ENCODE data around the gene CFAP45. TPM values are rescaled to one million over a fixed set of nuclear protein-coding genes. Genes with fewer than 3 reads are reported as not detected.

The CFAP45 gene
- total and polyA plus RNA-seq, 2 donors (not counting 1 experiment from before 2014, with no cell fraction given), result 1.3 to 2.4 TPM

DNA sequence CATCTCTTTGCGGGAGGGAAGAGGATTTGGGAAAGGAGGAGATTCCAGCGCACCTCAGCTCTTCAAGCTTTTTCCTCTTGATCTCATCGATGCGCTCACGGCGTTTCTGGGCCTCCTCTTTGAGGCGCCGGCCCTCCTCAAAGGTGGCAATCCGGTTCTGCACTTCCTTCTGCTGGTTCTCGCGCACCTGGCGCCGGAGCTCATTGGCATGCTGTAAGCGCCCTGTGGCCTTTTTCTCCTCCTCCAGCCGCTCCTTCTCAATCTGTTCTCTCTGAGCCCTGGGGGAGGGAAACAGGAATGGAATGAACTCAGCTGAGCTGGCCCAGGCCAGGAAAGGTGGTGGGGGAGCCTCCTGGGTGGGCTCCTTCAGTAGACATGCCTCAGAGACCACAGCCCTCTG is 27.1 kb downstream of the CFAP45 start:
- H3K9me3 Mint-ChIP-seq (ENCODE audit: insufficient read depth), result no peaks in the 10 kb centered on the region
- ChIA-PET CTCF (interaction anchor here (1.2 to 2.0 kb wide), 2 partner anchors 16 to 63 kb away, joined by 3 to 7 read pairs; no protein-coding TSS in a partner anchor), POLR2A (no interaction called here)
- no peak overlapping the region for H3K4me2 ChIP-seq (replicated peaks; ENCODE audit: low read depth, low read length, poor library complexity, severe bottlenecking)
- intact Hi-C loops (cut with micrococcal nuclease), result no loop called here
- no peak for DNase-seq
- no peak overlapping the region for H3K27ac Mint-ChIP-seq
- H3K4me3 Mint-ChIP-seq, result no peak overlapping the region
- 94% methylated on average over 13 of the region's 15 CpGs for WGBS (ENCODE audit: insufficient coverage)
- no peak overlapping the region for H3K27ac ChIP-seq (ENCODE audit: low read length in 2 of 2)
- H3K9ac ChIP-seq (ENCODE audit: low read length), result no peak overlapping the region
- H3K36me3 ChIP-seq (replicated peaks in 1 of 2; ENCODE audit: control extremely low read depth in 1 of 2, control insufficient read depth in 1 of 2, extremely low read depth in 1 of 2, insufficient read depth in 2 of 2, low read length in 1 of 2), result no peaks in the 10 kb centered on the region
- no peaks in the 10 kb centered on the region for H3K4me1 ChIP-seq (ENCODE audit: control insufficient read depth in 2 of 2, insufficient read depth in 2 of 2, low read length in 2 of 2)
- TF ChIP-seq, protein P1, sequence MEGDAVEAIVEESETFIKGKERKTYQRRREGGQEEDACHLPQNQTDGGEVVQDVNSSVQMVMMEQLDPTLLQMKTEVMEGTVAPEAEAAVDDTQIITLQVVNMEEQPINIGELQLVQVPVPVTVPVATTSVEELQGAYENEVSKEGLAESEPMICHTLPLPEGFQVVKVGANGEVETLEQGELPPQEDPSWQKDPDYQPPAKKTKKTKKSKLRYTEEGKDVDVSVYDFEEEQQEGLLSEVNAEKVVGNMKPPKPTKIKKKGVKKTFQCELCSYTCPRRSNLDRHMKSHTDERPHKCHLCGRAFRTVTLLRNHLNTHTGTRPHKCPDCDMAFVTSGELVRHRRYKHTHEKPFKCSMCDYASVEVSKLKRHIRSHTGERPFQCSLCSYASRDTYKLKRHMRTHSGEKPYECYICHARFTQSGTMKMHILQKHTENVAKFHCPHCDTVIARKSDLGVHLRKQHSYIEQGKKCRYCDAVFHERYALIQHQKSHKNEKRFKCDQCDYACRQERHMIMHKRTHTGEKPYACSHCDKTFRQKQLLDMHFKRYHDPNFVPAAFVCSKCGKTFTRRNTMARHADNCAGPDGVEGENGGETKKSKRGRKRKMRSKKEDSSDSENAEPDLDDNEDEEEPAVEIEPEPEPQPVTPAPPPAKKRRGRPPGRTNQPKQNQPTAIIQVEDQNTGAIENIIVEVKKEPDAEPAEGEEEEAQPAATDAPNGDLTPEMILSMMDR (IDR thresholded peaks at IDR 0.05), result no peak
- no peak for TF ChIP-seq EZH2 (IDR thresholded peaks at IDR 0.05; ENCODE audit: borderline replicate concordance, insufficient read depth, low read depth, low read length, poor library complexity, severe bottlenecking)
- no peaks in the 10 kb centered on the region for H3K9me3 ChIP-seq (ENCODE audit: control extremely low read depth in 1 of 3, control insufficient read depth in 2 of 3, insufficient read depth in 1 of 3, low read length in 2 of 3)
- ATAC-seq (ENCODE audit: low read depth), result no peak
- H3K27me3 ChIP-seq (replicated peaks in 1 of 4; ENCODE audit: control extremely low read depth in 1 of 4, control insufficient read depth in 3 of 4, insufficient read depth in 4 of 4, low read length in 3 of 4), result no peaks in the 10 kb centered on the region
- H2AFZ ChIP-seq (ENCODE audit: insufficient read depth, low read depth, low read length, poor library complexity, severe bottlenecking), result no peak overlapping the region
- H3K4me3 ChIP-seq (ENCODE audit: control extremely low read depth in 1 of 5, extremely low read depth in 1 of 5, insufficient read depth in 1 of 5, low read depth in 2 of 5, low read length in 4 of 5), result no peak overlapping the region
- no peaks in the 10 kb centered on the region for H3K79me2 ChIP-seq (ENCODE audit: control insufficient read depth, insufficient read depth, low read length)
- H3K4me1 Mint-ChIP-seq, result no peaks in the 10 kb centered on the region
- H4K20me1 ChIP-seq (ENCODE audit: control insufficient read depth, insufficient read depth, low read length, poor library complexity, severe bottlenecking), result no peaks in the 10 kb centered on the region
- peaks cover 16% of the 10 kb centered on the region for H3K27me3 Mint-ChIP-seq

DNA sequence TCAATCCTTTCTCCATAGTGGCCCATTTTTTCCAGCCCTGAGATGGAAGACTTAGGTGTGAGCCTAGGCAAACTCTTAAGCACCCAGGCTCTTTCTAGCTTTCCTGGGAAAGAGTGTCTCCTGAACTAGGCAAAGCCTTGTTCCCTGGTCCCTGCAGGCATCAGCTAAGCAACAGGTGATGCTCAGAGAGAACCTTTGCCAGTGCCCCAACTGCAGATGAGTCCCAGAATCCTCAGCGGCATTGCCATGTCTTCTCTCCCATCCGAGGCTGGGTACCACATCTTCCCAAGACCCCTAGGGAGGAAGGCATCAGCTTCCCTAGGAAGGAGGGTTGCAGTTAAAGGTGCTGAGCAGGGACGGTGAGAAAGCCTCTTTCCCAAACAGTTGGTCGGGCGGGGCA is 29.3 kb downstream of the CFAP45 start:
- Mint-ChIP-seq H3K4me1 (no peaks in the 10 kb centered on the region), H3K27me3 (peaks cover 20% of the 10 kb centered on the region), H3K4me3 (no peak overlapping the region), H3K27ac (no peak overlapping the region), H3K9me3 (ENCODE audit: insufficient read depth) (no peaks in the 10 kb centered on the region)
- Histone ChIP-seq H3K4me2 (replicated peaks; ENCODE audit: low read depth, low read length, poor library complexity, severe bottlenecking) (no peak overlapping the region), H4K20me1 (ENCODE audit: control insufficient read depth, insufficient read depth, low read length, poor library complexity, severe bottlenecking) (no peaks in the 10 kb centered on the region), H3K4me3 (ENCODE audit: control extremely low read depth in 1 of 5, extremely low read depth in 1 of 5, insufficient read depth in 1 of 5, low read depth in 2 of 5, low read length in 4 of 5) (no peak overlapping the region), H3K9ac (ENCODE audit: low read length) (no peak overlapping the region), H3K27me3 (replicated peaks in 1 of 4; ENCODE audit: control extremely low read depth in 1 of 4, control insufficient read depth in 3 of 4, insufficient read depth in 4 of 4, low read length in 3 of 4) (no peaks in the 10 kb centered on the region), H3K9me3 (ENCODE audit: control extremely low read depth in 1 of 3, control insufficient read depth in 2 of 3, insufficient read depth in 1 of 3, low read length in 2 of 3) (no peaks in the 10 kb centered on the region), H2AFZ (ENCODE audit: insufficient read depth, low read depth, low read length, poor library complexity, severe bottlenecking) (no peak overlapping the region), H3K4me1 (ENCODE audit: control insufficient read depth in 2 of 2, insufficient read depth in 2 of 2, low read length in 2 of 2) (no peaks in the 10 kb centered on the region), H3K27ac (ENCODE audit: low read length in 2 of 2) (no peak overlapping the region), H3K36me3 (replicated peaks in 1 of 2; ENCODE audit: control extremely low read depth in 1 of 2, control insufficient read depth in 1 of 2, extremely low read depth in 1 of 2, insufficient read depth in 2 of 2, low read length in 1 of 2) (no peaks in the 10 kb centered on the region), H3K79me2 (ENCODE audit: control insufficient read depth, insufficient read depth, low read length) (no peaks in the 10 kb centered on the region)
- intact Hi-C loops (cut with micrococcal nuclease), result no loop called here
- DNase-seq (no peak), ATAC-seq (ENCODE audit: low read depth) (no peak)
- no peak for TF ChIP-seq EZH2 (IDR thresholded peaks at IDR 0.05; ENCODE audit: borderline replicate concordance, insufficient read depth, low read depth, low read length, poor library complexity, severe bottlenecking)
- TF ChIP-seq, protein P1 (IDR thresholded peaks at IDR 0.05), result no peak
- ChIA-PET POLR2A (no interaction called here), CTCF (no interaction called here)
- WGBS (ENCODE audit: insufficient coverage), result 100% methylated on average over 5 of the region's 5 CpGs
